Measurements from ENCODE around the gene MXD4.

The MXD4 gene

DNA sequence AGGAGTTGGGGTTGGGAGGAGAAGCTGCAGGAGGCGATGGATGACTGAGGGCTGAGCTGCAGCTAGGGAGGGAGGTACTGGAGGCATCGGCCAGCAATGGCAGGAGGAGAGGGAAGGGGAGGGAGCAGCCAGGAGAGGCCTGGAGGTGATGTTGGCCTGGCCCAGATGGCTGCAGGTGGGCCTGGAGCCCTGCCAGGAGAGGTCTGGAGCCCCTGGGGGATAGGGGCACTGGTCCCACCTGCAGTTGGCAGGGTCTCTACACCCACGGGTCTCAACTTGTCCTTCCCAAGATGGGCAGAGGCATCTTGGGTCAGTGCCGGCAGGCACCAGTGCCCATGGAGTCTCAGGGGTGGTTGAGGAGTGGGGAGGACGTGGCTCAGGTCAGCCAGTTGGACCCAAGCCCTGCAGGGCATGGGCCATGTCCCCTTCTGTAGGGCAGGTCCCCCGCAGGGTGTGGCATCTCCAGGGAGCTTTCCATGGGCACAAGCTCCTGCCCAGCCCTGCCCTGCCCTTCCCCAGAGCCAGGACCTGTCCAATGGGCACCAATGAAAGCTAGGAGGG, 2.7 kb upstream of the MXD4 start:
- no peaks in the 10 kb centered on the region for H3K4me1 Mint-ChIP-seq
- no peak for DNase-seq (ENCODE audit: low spot score in 2 of 2)
- ATAC-seq, result no peak
- H3K9me3 Mint-ChIP-seq, result no peaks in the 10 kb centered on the region
- no peak overlapping the region for H3K4me3 Mint-ChIP-seq
- H3K27ac Mint-ChIP-seq, result no peak overlapping the region
- peaks cover 8% of the 10 kb centered on the region for H3K36me3 Mint-ChIP-seq

DNA sequence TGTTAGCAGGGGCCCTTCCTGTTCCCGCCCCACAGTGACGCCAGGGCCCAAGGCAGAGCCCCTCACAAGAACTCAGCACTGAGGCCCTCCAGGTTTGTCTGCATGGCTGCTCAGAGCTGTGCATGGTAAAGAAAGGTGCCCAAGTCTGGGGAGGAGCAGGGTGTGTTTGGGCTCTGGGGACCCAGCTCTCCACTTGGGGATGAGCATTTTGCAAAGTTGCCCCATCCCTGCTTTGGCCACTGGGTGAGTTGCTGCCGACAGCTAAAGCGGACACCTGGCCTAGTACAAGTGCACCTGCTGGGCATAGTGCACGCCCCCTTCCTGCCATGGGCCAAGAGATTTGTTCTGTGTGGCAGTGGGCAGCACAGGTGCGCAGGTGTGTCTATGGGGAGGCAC, 2.0 kb upstream of the MXD4 start:
- ATAC-seq (no peak), DNase-seq (ENCODE audit: low spot score in 2 of 2) (no peak)
- Mint-ChIP-seq H3K4me3 (peak overlapping the region; percentile 66), H3K4me1 (no peaks in the 10 kb centered on the region), H3K36me3 (peaks cover 8% of the 10 kb centered on the region), H3K9me3 (no peaks in the 10 kb centered on the region), H3K27ac (peak overlapping the region; percentile 61)

DNA sequence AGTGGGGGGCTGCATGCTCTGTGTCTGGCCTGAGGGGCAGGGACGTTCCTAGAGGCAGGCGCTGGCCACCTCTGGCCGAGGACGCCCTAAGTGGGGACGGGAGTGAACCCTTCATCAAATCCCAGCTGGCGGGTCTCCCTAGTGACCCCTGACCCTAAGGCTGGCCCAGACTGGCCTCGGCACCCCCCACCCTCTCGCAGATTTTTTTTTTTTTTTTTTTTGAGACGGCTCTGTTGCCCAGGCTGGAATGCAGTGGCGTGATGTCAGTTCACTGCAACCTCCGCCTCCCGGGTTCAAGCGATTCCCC, 988 bp upstream of the MXD4 start:
- Mint-ChIP-seq H3K9me3 (no peaks in the 10 kb centered on the region), H3K4me1 (no peaks in the 10 kb centered on the region), H3K4me3 (peak overlapping the region; percentile 66), H3K36me3 (peaks cover 8% of the 10 kb centered on the region), H3K27ac (peak overlapping the region; percentile 61)
- DNase-seq (ENCODE audit: low spot score in 2 of 2), result no peak
- ATAC-seq, result no peak

DNA sequence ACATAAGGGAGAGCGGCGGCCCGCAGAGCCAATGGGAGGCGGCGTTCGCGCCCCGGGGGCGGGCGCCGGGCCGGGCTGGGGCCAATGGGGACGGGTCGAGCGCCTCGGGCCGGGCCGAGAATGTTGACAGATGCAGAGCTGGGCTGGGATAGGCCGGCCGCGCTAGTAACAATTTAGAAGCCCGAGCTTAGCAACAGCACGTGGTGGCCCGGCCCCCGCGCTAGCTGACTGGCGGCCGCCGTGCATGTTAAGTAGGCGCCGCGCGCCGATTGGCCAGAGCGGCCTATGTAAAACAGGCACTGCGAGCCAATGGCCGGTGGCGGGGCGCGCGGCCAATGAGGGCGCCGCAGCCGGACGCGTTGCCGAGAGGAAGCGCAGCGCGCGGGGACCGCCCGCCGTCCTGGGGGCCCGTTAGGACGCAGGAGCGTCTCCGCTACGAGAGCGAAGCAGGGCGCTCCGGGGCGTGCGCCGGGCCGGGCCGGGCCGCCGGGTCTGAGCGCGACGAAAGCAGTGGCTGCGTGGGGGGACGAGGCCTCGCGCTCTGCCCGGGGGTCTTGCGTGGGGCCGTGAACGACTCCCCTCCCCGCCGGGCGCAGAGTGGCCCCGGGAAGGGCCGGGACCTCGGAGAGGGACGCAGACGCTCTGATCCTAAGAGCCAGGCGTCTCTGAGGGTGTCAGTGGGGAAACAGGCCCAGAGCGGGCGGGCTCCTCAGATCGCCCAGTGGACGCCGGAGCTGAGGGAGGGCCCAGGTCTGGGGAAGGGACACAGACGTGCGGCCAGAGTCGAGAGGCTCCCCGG, 435 bp upstream of the MXD4 start:
- ATAC-seq, result peak; percentile 94
- H3K27ac Mint-ChIP-seq, result peak overlapping the region; percentile 61
- peak overlapping the region; percentile 66 for H3K4me3 Mint-ChIP-seq
- H3K36me3 Mint-ChIP-seq, result peaks cover 8% of the 10 kb centered on the region
- DNase-seq (ENCODE audit: low spot score in 2 of 2), result peak; percentile 96 to 98
- H3K9me3 Mint-ChIP-seq, result no peaks in the 10 kb centered on the region
- peaks cover under 1% of the 10 kb centered on the region for H3K4me1 Mint-ChIP-seq

DNA sequence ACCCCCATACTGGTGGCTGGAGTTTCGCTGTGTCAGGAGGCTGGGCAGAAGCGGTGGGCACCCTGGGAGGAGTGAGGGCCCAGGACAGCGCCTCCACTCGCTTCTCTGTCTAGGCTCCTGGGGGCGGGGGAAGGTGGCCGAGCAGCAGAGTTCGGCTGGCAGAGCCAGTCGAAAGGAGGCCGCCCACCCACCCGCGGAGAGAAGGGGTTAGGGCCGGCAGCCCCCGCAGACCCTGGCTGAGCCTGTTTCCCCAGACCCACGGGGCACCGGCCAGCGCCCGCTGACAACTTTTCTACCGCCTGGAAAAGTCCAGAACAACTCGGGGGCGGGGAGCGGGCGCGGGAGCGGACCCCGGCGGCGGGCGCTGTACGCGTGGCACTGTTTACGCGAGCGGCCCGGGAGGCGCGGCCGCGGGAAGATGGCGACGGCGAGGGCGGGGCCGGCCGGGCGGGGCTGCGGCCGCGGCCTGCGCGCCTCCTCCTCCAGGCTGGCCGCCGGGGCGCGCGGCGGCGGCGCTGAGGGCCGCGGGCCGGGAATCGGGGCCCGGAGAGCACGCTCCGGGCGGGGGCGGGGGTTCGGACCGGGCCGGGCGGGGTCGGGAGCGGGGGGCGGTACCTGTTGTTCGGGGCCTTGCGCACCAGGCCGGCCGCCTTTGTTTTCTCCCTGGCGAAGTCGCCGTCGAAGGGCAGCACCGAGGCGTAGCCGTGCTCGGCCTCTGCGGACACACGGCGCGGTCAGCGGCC, 628 bp downstream of the MXD4 start:
- Mint-ChIP-seq H3K36me3 (peaks cover 8% of the 10 kb centered on the region), H3K27ac (peak overlapping the region; percentile 61)

DNA sequence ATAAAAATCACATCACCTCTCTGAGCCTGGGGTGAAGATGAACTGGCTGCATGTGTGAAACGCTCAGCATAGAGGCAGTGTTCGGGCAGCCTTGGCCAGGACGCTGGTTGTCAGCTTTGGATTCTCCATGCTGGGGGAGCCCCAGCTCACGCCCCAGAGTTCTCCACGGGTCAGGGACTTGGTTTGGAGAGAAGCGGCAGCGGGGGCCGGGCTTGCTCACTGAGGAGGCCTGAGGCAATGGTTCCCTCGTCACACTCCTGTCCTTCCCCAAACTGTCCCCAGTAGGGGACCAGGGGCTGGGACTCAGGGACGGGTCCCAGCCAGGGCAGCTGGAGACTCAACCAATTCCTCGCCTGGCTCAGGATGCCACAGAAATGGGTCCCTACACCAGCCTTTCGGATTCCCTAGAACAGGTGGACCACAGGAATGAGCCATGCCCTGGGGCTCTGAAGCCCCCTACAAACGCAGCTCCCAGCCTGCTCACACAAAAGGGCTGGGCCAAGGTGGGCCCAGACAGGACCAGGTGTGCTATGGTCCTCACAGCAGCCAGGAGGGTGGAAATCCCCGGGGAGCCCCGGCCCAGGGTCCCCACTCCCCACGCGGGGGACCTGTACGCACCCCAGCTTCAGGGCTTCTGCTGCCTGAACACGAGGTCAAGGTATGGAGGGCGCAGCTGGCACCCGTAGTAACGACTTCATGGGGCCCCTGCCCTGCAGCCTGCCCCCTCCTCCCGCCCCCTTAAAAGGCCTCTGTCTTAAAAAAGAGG, 1.4 kb downstream of the MXD4 start:
- Mint-ChIP-seq H3K4me1 (peaks cover 7% of the 10 kb centered on the region), H3K9me3 (no peaks in the 10 kb centered on the region), H3K4me3 (peak overlapping the region; percentile 66), H3K36me3 (peaks cover 8% of the 10 kb centered on the region), H3K27ac (peak overlapping the region; percentile 8)
- ATAC-seq (no peak), DNase-seq (ENCODE audit: low spot score in 2 of 2) (no peak)

More for the DNA sequence above, 628 bp downstream of the MXD4 start:
- peak; percentile 41 for ATAC-seq
- peak overlapping the region; percentile 66 for H3K4me3 Mint-ChIP-seq
- peak; percentile 58 to 74 for DNase-seq (ENCODE audit: low spot score in 2 of 2)
- no peaks in the 10 kb centered on the region for H3K9me3 Mint-ChIP-seq
- peaks cover 7% of the 10 kb centered on the region for H3K4me1 Mint-ChIP-seq

DNA sequence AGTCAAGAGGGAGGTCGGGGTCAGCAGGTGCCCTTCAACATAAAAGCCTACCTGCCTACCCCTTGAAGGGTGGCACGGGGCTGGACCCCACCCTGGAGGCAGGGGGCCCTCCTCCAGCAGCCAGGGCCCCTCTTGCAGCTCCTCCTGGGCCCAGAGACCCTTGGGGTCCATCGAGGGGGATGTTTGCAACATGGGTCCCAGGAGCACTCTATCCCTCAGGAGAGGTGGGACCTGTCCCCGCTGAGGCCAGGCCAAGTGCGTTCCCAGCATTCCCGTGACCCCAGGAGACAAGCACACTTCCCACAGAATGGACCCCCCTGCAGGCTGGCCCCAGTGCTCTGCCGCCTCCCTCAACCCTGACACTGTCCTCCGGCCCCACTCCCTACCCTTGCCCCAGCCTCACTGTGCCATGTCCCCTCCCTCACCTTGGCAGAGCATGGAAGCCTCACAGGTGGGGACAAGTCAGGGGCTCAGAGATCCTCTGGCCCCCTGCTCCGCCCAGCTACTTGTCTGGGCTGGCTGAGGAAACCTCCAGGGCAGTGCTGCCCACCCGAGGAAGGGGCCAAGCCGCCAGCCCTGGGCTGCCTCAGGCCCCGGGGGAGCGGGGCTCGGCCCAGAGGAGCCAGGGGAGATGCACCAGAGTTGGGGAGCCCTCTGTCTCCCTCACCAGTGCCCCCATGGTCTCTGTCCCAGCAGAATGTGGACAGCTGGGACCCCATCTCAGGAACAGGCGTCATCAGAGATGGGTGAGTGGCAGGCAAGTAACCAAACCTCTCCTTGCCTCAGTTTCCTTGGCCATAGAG, 2.2 kb downstream of the MXD4 start:
- H3K36me3 Mint-ChIP-seq, result peaks cover 10% of the 10 kb centered on the region
- no peak for DNase-seq (ENCODE audit: low spot score in 2 of 2)

DNA sequence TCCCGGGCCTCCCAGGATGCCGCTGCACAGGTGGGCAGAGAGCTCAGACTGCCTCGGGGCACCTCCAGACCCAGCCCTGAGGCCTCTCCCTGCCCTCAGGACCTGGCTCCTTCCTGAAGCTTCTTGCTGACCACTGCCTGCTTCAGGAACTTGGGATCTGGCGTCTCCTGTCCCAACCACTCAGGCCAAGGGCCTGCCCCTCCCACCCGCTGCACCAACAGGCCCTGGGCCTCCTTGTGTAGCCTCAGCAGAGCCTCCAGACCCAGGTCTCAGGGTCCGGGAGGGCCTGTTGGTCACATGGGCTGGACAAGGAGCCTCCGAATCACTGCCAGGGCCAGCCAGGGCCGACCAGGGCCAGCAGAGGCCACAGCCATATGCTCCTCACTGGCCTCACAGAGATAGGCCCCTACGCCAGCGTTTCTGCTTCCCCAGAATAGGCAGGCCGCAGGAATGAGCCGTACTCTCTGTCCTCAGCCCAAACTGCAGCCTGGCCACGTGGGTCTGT, 2.8 kb downstream of the MXD4 start:
- no peak overlapping the region for H3K4me3 Mint-ChIP-seq
- DNase-seq (ENCODE audit: low spot score in 2 of 2) (no peak), ATAC-seq (no peak)
- peaks cover 11% of the 10 kb centered on the region for H3K36me3 Mint-ChIP-seq
- H3K4me1 Mint-ChIP-seq, result peaks cover 7% of the 10 kb centered on the region
- H3K9me3 Mint-ChIP-seq, result no peaks in the 10 kb centered on the region
- H3K27ac Mint-ChIP-seq, result no peak overlapping the region

More for the DNA sequence above, 2.2 kb downstream of the MXD4 start:
- H3K27ac Mint-ChIP-seq, result peak overlapping the region; percentile 8
- peaks cover 7% of the 10 kb centered on the region for H3K4me1 Mint-ChIP-seq
- H3K9me3 Mint-ChIP-seq, result no peaks in the 10 kb centered on the region
- peak overlapping the region; percentile 66 for H3K4me3 Mint-ChIP-seq
- ATAC-seq, result no peak

DNA sequence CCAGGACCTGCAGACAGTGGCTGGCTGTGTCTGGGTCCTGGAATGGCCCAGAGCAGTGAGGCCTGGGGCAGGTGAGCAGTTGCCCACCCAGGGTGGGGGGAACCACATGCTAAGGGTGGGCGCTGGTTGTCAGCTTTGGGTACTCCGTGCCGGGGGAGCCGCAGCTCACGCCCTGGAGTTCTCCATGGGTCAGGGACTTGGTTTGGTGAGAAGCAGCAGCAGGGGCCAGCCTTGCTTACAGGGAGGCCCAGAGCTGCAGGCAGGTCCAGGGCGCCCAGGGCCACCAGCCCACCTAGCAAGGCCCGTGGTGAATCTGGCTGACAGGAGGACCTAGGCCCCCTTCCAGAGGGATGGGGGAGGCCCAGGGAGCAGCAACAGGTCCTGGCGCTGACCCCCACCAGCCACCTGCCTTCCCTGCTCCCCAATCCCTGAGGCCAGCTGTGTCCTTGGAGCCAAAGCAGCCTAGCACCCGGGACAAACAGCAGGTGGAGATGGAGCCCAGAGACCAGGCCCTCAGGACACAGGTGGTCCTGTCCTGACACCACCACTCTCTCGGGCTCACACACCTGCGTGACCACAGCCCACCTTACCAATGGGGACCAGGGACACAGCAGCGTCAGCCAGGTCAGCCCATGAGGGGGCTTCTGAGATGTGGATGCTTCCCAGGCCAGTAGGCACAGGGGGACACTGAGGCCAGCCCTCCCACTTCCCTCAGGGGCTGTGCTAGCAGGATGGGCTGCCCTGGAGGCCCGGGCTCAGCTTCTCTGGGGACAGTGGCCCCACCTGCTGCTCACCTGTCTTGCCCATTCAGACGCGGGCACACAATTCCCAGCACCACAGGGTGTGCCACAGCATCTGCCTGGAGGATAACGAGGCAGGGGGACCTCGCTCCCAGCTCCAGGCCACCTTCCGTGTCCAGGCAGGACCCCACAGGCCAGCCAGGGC, 3.5 kb downstream of the MXD4 start:
- Mint-ChIP-seq H3K9me3 (no peaks in the 10 kb centered on the region), H3K4me1 (peaks cover 7% of the 10 kb centered on the region), H3K36me3 (peaks cover 10% of the 10 kb centered on the region), H3K4me3 (no peak overlapping the region), H3K27ac (peak overlapping the region; percentile 77)
- no peak for DNase-seq (ENCODE audit: low spot score in 2 of 2)
- ATAC-seq, result no peak

DNA sequence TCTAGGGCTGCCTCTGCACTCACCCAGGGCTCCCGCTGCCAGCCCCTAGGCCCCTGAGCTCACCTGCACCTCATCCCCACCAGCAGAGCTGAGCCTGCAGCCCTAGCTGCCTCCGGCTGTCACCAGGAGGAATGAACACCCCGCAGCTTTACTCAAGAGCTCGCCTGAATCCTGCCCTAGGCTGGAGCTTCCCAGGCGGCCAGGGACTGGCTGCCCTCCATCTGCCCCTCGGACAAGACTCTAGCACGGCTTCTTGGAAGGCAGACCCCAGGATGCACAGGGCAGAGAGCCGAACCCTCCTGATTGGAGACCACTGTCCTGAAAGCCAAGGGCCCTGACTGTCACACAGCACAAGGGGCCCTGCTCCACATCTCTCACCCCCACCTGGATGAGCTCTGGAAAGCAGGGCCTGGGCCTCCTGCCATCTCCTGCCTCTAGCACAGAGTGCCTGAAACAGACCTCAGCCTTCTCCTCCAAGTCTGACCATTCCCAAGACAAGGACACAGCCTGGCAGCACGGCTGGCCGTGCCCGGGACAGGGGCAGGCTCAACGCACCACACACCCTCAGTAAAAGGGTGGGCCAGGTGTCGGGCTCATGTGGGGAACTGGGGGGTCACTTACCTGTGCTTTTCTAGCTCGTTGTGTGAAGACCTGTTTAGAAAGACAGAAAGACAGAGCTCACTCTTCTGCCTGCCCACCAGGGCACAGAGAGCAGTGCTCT, 4.4 kb downstream of the MXD4 start:
- Mint-ChIP-seq H3K4me3 (no peak overlapping the region), H3K9me3 (no peaks in the 10 kb centered on the region), H3K36me3 (peaks cover 10% of the 10 kb centered on the region), H3K4me1 (peaks cover 12% of the 10 kb centered on the region), H3K27ac (peak overlapping the region; percentile 77)
- ATAC-seq, result no peak
- DNase-seq (ENCODE audit: low spot score in 2 of 2), result no peak

DNA sequence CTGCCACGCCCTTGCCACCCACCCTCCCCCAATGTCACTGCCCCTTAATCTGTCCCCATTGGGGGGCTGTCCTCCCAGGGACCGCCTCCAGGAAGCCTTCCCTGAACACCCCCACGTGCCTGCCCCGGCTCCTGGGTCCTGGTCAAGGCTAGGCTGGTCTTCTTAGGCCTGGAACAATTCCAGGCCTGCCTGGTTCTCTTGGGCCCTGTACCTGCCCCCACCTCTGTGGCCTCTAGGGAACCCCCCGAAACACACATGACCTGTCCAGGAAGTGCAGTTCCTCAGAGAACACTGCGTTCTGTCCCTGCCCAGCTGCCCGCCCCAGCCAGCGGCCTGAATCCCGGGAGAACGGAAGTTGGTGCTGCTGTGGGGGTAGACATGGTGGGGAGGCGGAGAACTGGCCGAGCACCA, 5.1 kb downstream of the MXD4 start:
- Mint-ChIP-seq H3K9me3 (no peaks in the 10 kb centered on the region), H3K27ac (peak overlapping the region; percentile 77), H3K4me1 (peaks cover 12% of the 10 kb centered on the region), H3K36me3 (peaks cover 10% of the 10 kb centered on the region), H3K4me3 (no peak overlapping the region)
- no peak for ATAC-seq
- DNase-seq (ENCODE audit: low spot score in 2 of 2), result peak in 1 of 2 donors; percentile 43

DNA sequence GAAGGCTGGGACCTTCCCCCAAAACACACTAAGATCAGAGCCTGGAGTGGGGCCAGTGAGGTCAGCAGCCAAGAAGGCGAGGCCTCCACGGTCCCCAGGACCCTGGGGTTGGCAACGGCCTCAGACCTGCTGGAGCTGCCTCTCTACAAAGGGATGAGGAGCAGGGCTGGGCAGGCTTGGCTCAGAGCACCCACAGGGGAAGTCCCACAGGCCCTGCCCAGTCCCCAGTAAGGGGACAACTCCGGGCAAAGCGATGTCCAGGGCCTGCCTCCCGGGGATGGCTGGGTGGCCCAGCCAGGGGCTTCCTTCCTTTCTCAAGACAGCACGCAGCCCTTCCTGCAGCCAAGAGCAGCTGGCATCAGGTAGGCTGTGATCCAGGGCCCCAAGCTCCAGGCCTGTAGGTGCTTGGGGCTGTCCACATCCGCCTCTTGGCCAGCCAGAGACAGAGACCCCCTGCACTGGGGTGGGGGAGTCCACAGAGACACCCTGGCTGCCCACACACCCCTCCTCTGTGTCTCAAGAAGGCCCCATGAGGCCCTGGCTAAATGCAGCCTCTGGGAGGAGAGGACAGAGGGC, 5.7 kb downstream of the MXD4 start:
- Mint-ChIP-seq H3K4me1 (peaks cover 12% of the 10 kb centered on the region), H3K27ac (peak overlapping the region; percentile 77), H3K36me3 (peaks cover 10% of the 10 kb centered on the region), H3K9me3 (no peaks in the 10 kb centered on the region), H3K4me3 (no peak overlapping the region)
- DNase-seq (ENCODE audit: low spot score in 2 of 2), result peak in 1 of 2 donors; percentile 48
- no peak for ATAC-seq

Measured in stimulated activated effector memory CD8-positive, alpha-beta T cell treated with anti-CD3 and anti-CD28 coated beads, Interleukin-12 subunit alpha, Interleukin-12 subunit beta, amount 100 ng/mL, for 72 hours (primary cell).